Neutrophil (primary cell): Measurements from ENCODE around the gene MTCH1.
A peak's percentile ranks its signal among the peaks of the same experiment; 100 is the strongest.

Source experiments
- H3K27ac ChIP-seq: fragments of 200-600 bp; sonication (generic); 2 replicates; pipeline ENCODE4 v1.5.1; 2016; ENCODE audit warnings: mild to moderate bottlenecking, moderate library complexity
- H3K27me3 ChIP-seq: fragments of 200-600 bp; sonication (generic); 2 replicates; pipeline ENCODE4 v1.6.0; 2016; ENCODE audit warnings: mild to moderate bottlenecking
- H3K36me3 ChIP-seq: fragments of 200-600 bp; sonication (generic); 2 replicates; pipeline ENCODE4 v1.5.1; 2017
- H3K4me1 ChIP-seq, 2 experiments: fragments of 200-600 bp in 1 of 2; sonication (generic) in 1 of 2; 1 replicate in 1 of 2; 2 replicates in 1 of 2; pipeline versions ENCODE4 v1.5.1 to v1.6.1; 2013 to 2016; ENCODE audit warnings: low read depth in 1 of 2, low read length in 1 of 2, mild to moderate bottlenecking in 1 of 2, moderate library complexity in 1 of 2; ENCODE audit not compliant: control insufficient read depth in 1 of 2, insufficient read depth in 1 of 2
- H3K4me3 ChIP-seq, 2 experiments: fragments of 200-600 bp in 1 of 2; sonication (generic) in 1 of 2; 1 replicate in 1 of 2; 2 replicates in 1 of 2; pipeline ENCODE4 v1.5.1; 2013 to 2016; ENCODE audit warnings: low read depth in 1 of 2, low read length in 1 of 2, mild to moderate bottlenecking in 1 of 2, moderate library complexity in 1 of 2
- H3K9me3 ChIP-seq: fragments of 200-600 bp; sonication (generic); 2 replicates; pipeline ENCODE4 v1.5.1; 2016
- CTCF ChIP-seq: fragments of 200-600 bp; sonication (generic); IDR thresholded peaks from 2 replicates; pipeline ENCODE4 v1.5.1; 2016; ENCODE audit warnings: antibody characterized with exemption

The MTCH1 gene

GRCh38 chr6:37022135-37022863, 36.3 kb upstream of the MTCH1 start:
- Histone ChIP-seq H3K4me3 (no peak overlapping the region), H3K27ac (no peak overlapping the region), H3K27me3 (no peaks in the 10 kb centered on the region), H3K36me3 (no peaks in the 10 kb centered on the region), H3K4me1 (peaks cover 12 to 24% of the 10 kb centered on the region in 2 experiments), H3K9me3 (no peaks in the 10 kb centered on the region)
- no peak for TF ChIP-seq CTCF

- Histone ChIP-seq H3K4me1 (peaks cover 12 to 20% of the 10 kb centered on the region in 2 experiments), H3K4me3 (no peak overlapping the region), H3K36me3 (no peaks in the 10 kb centered on the region), H3K27me3 (no peaks in the 10 kb centered on the region), H3K27ac (no peak overlapping the region), H3K9me3 (no peaks in the 10 kb centered on the region)
- peak; percentile 24 for TF ChIP-seq CTCF
Observed at GRCh38 chr6:37021356-37022129, 35.5 kb upstream of the MTCH1 start.

GRCh38 chr6:37020812-37021211, 34.8 kb upstream of the MTCH1 start:
- Histone ChIP-seq H3K4me1 (peaks cover 12 to 20% of the 10 kb centered on the region in 2 experiments), H3K4me3 (no peak overlapping the region), H3K9me3 (no peaks in the 10 kb centered on the region), H3K36me3 (no peaks in the 10 kb centered on the region), H3K27me3 (no peaks in the 10 kb centered on the region), H3K27ac (no peak overlapping the region)
- TF ChIP-seq CTCF = no peak

GRCh38 chr6:37020381-37020780, 34.4 kb upstream of the MTCH1 start:
- Histone ChIP-seq H3K4me3 (no peak overlapping the region), H3K27me3 (no peaks in the 10 kb centered on the region), H3K4me1 (peaks cover 12 to 20% of the 10 kb centered on the region in 2 experiments), H3K36me3 (no peaks in the 10 kb centered on the region), H3K27ac (no peak overlapping the region), H3K9me3 (no peaks in the 10 kb centered on the region)
- TF ChIP-seq CTCF = no peak

GRCh38 chr6:37019065-37019450, 33.1 kb upstream of the MTCH1 start:
- Histone ChIP-seq H3K9me3 (no peaks in the 10 kb centered on the region), H3K4me1 (peaks cover 12 to 20% of the 10 kb centered on the region in 2 experiments), H3K36me3 (no peaks in the 10 kb centered on the region), H3K27me3 (no peaks in the 10 kb centered on the region), H3K27ac (peak overlapping the region; percentile 49), H3K4me3 (no peak overlapping the region)
- no peak for TF ChIP-seq CTCF
